Osteocyte (in vitro differentiated cells): Measurements from ENCODE around the gene MSMO1. TPM values are rescaled to one million over a fixed set of nuclear protein-coding genes. Genes with fewer than 3 reads are reported as not detected.
A peak's percentile ranks its signal among the peaks of the same experiment; 100 is the strongest.

Experiments used
- DNase-seq: peaks from one replicate; pipeline ENCODE4 v3.0.0; 2021; ENCODE audit warnings: mixed read lengths; ENCODE audit not compliant: unreplicated experiment; ENCODE audit errors: extremely low spot score
- H3K27ac Mint-ChIP-seq: one replicate; pipeline ENCODE4 v1.8.0; 2021; ENCODE audit warnings: mild to moderate bottlenecking, mixed read lengths; ENCODE audit not compliant: unreplicated experiment
- H3K27me3 Mint-ChIP-seq: one replicate; pipeline ENCODE4 v1.8.0; 2021; ENCODE audit warnings: mixed read lengths; ENCODE audit not compliant: unreplicated experiment
- H3K36me3 Mint-ChIP-seq: one replicate; pipeline ENCODE4 v1.8.0; 2021; ENCODE audit warnings: mixed read lengths; ENCODE audit not compliant: unreplicated experiment
- H3K4me1 Mint-ChIP-seq: one replicate; pipeline ENCODE4 v1.8.0; 2021; ENCODE audit warnings: mixed read lengths; ENCODE audit not compliant: unreplicated experiment
- H3K4me3 Mint-ChIP-seq: one replicate; pipeline ENCODE4 v1.8.0; 2021; ENCODE audit warnings: mild to moderate bottlenecking, moderate library complexity, mixed read lengths; ENCODE audit not compliant: unreplicated experiment
- H3K9me3 Mint-ChIP-seq: one replicate; pipeline ENCODE4 v1.8.0; 2021; ENCODE audit warnings: mixed read lengths; ENCODE audit not compliant: unreplicated experiment
- total RNA-seq: library from RNA; stranded (reverse); gene quantifications from 2 replicates; pipeline ENCODE4 v1.2.1, GENCODE V29; 2021
- TF ChIP-seq, protein P1 (sequence below): fragments of 200-600 bp; sonication (generic); IDR thresholded peaks from 2 replicates; pipeline ENCODE4 v1.5.0; 2021; ENCODE audit warnings: antibody characterized with exemption, mild to moderate bottlenecking, moderate library complexity

MSMO1 gene
- total RNA-seq, 1 donor from 2014 or later = 34.9 TPM

DNA sequence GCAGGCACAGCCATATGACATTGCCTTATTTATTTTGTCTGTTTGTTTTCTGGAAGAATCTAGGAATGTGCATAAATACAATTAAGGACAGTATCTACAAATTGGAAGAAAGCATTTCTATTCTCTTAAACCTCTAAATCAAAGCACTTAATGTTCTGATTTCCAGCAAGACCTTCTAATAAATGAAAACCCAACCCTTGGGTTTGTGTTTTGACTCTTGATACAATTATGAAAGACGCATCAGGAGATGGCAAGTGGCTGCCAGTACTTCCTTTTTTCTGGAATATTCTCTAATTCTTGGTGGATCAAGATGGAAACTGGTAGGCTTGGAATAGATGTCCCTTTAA lies 50.9 kb downstream of the MSMO1 start:
- no peaks in the 10 kb centered on the region for H3K27me3 Mint-ChIP-seq
- TF ChIP-seq, protein P1, sequence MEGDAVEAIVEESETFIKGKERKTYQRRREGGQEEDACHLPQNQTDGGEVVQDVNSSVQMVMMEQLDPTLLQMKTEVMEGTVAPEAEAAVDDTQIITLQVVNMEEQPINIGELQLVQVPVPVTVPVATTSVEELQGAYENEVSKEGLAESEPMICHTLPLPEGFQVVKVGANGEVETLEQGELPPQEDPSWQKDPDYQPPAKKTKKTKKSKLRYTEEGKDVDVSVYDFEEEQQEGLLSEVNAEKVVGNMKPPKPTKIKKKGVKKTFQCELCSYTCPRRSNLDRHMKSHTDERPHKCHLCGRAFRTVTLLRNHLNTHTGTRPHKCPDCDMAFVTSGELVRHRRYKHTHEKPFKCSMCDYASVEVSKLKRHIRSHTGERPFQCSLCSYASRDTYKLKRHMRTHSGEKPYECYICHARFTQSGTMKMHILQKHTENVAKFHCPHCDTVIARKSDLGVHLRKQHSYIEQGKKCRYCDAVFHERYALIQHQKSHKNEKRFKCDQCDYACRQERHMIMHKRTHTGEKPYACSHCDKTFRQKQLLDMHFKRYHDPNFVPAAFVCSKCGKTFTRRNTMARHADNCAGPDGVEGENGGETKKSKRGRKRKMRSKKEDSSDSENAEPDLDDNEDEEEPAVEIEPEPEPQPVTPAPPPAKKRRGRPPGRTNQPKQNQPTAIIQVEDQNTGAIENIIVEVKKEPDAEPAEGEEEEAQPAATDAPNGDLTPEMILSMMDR = no peak
- no peak for DNase-seq
- peaks cover 41% of the 10 kb centered on the region for H3K4me1 Mint-ChIP-seq
- no peaks in the 10 kb centered on the region for H3K9me3 Mint-ChIP-seq
- H3K36me3 Mint-ChIP-seq = no peaks in the 10 kb centered on the region
- peak overlapping the region; percentile 85 for H3K4me3 Mint-ChIP-seq
- peak overlapping the region; percentile 87 for H3K27ac Mint-ChIP-seq

GRCh38 chr4:165378745-165379677 lies 51.5 kb downstream of the MSMO1 start, which contains the start of gene CPE:
Gene CPE, plus strand, starts transcription at chr4:165379008. Its CDS starts 214 bp downstream, at chr4:165379222.
- H3K4me1 Mint-ChIP-seq = peaks cover 47% of the 10 kb centered on the region
- H3K36me3 Mint-ChIP-seq = no peaks in the 10 kb centered on the region
- H3K9me3 Mint-ChIP-seq = no peaks in the 10 kb centered on the region
- peak; percentile 94 for DNase-seq
- TF ChIP-seq, protein P1 = peak; percentile 55
- H3K4me3 Mint-ChIP-seq = peak within 1 kb of the TSS; percentile 85
- no peaks in the 10 kb centered on the region for H3K27me3 Mint-ChIP-seq
- H3K27ac Mint-ChIP-seq = peak within 1 kb of the TSS; percentile 87

- H3K36me3 Mint-ChIP-seq = no peaks in the 10 kb centered on the region
- peak overlapping the region; percentile 85 for H3K4me3 Mint-ChIP-seq
- H3K4me1 Mint-ChIP-seq = peaks cover 53% of the 10 kb centered on the region
- TF ChIP-seq, protein P1 = no peak
- H3K27ac Mint-ChIP-seq = peak overlapping the region; percentile 79
- H3K9me3 Mint-ChIP-seq = no peaks in the 10 kb centered on the region
- DNase-seq = no peak
- no peaks in the 10 kb centered on the region for H3K27me3 Mint-ChIP-seq
Observed at GRCh38 chr4:165379678-165380064, 52.2 kb downstream of the MSMO1 start.

- Mint-ChIP-seq H3K27me3 (no peaks in the 10 kb centered on the region), H3K4me1 (peaks cover 65% of the 10 kb centered on the region), H3K4me3 (no peak overlapping the region), H3K27ac (no peak overlapping the region), H3K36me3 (no peaks in the 10 kb centered on the region), H3K9me3 (no peaks in the 10 kb centered on the region)
- no peak for DNase-seq
- TF ChIP-seq, protein P1 = no peak
Observed at GRCh38 chr4:165380805-165381204, 53.3 kb downstream of the MSMO1 start.

DNA sequence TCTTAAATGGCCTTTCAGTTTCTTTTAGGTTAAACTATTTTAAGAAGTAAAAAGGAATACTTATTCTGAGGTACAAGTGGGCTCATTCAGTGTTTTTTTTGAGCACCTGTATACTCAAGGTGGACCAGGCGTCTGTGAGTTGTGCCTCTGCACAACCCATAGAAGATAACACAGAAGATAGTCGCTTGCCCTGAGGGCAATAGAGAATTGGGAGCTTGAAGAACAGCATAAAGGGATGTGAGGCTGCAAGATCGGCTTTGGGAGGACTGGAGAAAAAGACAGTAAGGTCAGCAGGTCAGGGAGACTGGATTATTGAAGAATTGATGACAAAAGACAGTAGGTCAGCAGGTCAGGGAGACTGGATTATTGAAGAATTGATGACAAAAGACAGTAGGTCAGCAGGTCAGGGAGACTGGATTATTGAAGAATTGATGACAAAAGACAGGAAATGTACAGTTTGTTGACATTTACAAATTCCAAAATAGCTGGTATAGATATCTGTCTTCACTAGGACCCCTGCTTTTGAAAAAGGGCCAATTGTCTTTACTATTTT lies 54.4 kb downstream of the MSMO1 start:
- DNase-seq = no peak
- no peaks in the 10 kb centered on the region for H3K36me3 Mint-ChIP-seq
- H3K27ac Mint-ChIP-seq = no peak overlapping the region
- H3K27me3 Mint-ChIP-seq = no peaks in the 10 kb centered on the region
- peaks cover 71% of the 10 kb centered on the region for H3K4me1 Mint-ChIP-seq
- TF ChIP-seq, protein P1 = no peak
- H3K9me3 Mint-ChIP-seq = no peaks in the 10 kb centered on the region
- no peak overlapping the region for H3K4me3 Mint-ChIP-seq
